Measurements from ENCODE around the gene VPS52. TPM values are rescaled to one million over a fixed set of nuclear protein-coding genes. Genes with fewer than 3 reads are reported as not detected.

VPS52 gene
- total RNA-seq, 1 experiment from 2014 or later: 58.2 TPM

- Histone ChIP-seq H3K79me2 (ENCODE audit: insufficient read depth, low read length) (peaks cover 33% of the 10 kb centered on the region), H3K9ac (ENCODE audit: low read length) (peak overlapping the region; percentile 92), H3K27ac (ENCODE audit: low read depth, low read length) (peak overlapping the region; percentile 89), H3K27me3 (ENCODE audit: insufficient read depth, low read length) (no peaks in the 10 kb centered on the region), H3K4me2 (ENCODE audit: low read length) (peak overlapping the region; percentile 95), H3K36me3 (ENCODE audit: control insufficient read depth in 1 of 2, insufficient read depth in 2 of 2, low read length in 2 of 2) (peaks cover 9 to 14% of the 10 kb centered on the region in 2 experiments; a peak in 3 of 4 replicates), H4K20me1 (ENCODE audit: insufficient read depth) (no peaks in the 10 kb centered on the region), H3K9me2 (ENCODE audit: insufficient read depth) (no peaks in the 10 kb centered on the region), H3K9me3 (ENCODE audit: control insufficient read depth in 1 of 2, insufficient read depth in 1 of 2, low read depth in 1 of 2, low read length in 2 of 2) (no peaks in the 10 kb centered on the region), H3K4me3 (replicated peaks in 1 of 2; ENCODE audit: low read depth in 1 of 2, low read length in 2 of 2) (peak overlapping the region; percentile 78 to 91), H2AFZ (ENCODE audit: low read depth, low read length, poor library complexity, severe bottlenecking) (peak overlapping the region; percentile 93), H3K4me1 (ENCODE audit: control insufficient read depth in 1 of 2, insufficient read depth in 2 of 2, low read length in 2 of 2) (peaks cover 39 to 51% of the 10 kb centered on the region in 2 experiments)
- ATAC-seq: peak; percentile 21
- intact Hi-C loops (cut with micrococcal nuclease): loop anchor here (2.0 kb wide), 1 partner anchor 16 kb away; the partner anchor contains the start of gene RGL2
- ChIA-PET RAD21 (ENCODE audit: low non-redundant PET in 1 of 2, low total read pairs in 2 of 2, uncharacterized antibody in 2 of 2, unreplicated experiment in 2 of 2) (no interaction called here), CTCF (no interaction called here), POLR2A (no interaction called here)
- TF ChIP-seq REST (IDR thresholded peaks at IDR 0.05; ENCODE audit: low read depth) (no peak), JUND (IDR thresholded peaks at IDR 0.05) (no peak), RAD21 (IDR thresholded peaks at IDR 0.05; ENCODE audit: low read depth) (no peak), ZFX (IDR thresholded peaks at IDR 0.05) (no peak), POLR2AphosphoS5 (IDR thresholded peaks at IDR 0.05; ENCODE audit: low read depth, low read length) (no peak), EGR1 (IDR thresholded peaks at IDR 0.05; ENCODE audit: low read depth) (no peak), ZNF274 (IDR thresholded peaks at IDR 0.05; ENCODE audit: low read depth, low read length) (no peak), CEBPB (IDR thresholded peaks at IDR 0.05; ENCODE audit: low read depth) (no peak), SRF (IDR thresholded peaks at IDR 0.05; ENCODE audit: low read depth) (no peak)
- TF ChIP-seq, protein P1, sequence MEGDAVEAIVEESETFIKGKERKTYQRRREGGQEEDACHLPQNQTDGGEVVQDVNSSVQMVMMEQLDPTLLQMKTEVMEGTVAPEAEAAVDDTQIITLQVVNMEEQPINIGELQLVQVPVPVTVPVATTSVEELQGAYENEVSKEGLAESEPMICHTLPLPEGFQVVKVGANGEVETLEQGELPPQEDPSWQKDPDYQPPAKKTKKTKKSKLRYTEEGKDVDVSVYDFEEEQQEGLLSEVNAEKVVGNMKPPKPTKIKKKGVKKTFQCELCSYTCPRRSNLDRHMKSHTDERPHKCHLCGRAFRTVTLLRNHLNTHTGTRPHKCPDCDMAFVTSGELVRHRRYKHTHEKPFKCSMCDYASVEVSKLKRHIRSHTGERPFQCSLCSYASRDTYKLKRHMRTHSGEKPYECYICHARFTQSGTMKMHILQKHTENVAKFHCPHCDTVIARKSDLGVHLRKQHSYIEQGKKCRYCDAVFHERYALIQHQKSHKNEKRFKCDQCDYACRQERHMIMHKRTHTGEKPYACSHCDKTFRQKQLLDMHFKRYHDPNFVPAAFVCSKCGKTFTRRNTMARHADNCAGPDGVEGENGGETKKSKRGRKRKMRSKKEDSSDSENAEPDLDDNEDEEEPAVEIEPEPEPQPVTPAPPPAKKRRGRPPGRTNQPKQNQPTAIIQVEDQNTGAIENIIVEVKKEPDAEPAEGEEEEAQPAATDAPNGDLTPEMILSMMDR (IDR thresholded peaks at IDR 0.05 in 2 of 3, conservative IDR thresholded peaks at IDR 0.05 in 1 of 3; ENCODE audit: borderline replicate concordance in 1 of 3, insufficient read depth in 1 of 3, low read depth in 2 of 3, low read length in 2 of 3): no peak
- no TSS peak for BruUV-seq (replicated peaks)
- no peak for DNase-seq (ENCODE audit: low read depth, low spot score)
Observed at GRCh38 chr6:33314515-33314942, 42.9 kb upstream of the VPS52 start.

Measured in HCT116 (cell line).